HL-60 (cell line): ENCODE data around the gene RAD18.

Source experiments
- CTCF ChIP-seq: IDR thresholded peaks from one replicate; pipeline ENCODE4 v1.5.1; 2011; ENCODE audit warnings: low read length, control low read depth, inconsistent platforms; ENCODE audit not compliant: insufficient read depth
- POLR2AphosphoS5 ChIP-seq: IDR thresholded peaks from 2 replicates; pipeline ENCODE4 v1.6.1; 2012; ENCODE audit warnings: low read depth
- SPI1 ChIP-seq: IDR thresholded peaks from 2 replicates; pipeline ENCODE4 v1.6.1; 2012; ENCODE audit warnings: low read depth, mild to moderate bottlenecking, borderline replicate concordance
- TF ChIP-seq, protein P1 (sequence below): IDR thresholded peaks from 2 replicates; pipeline ENCODE4 v1.6.1; 2012; ENCODE audit warnings: low read depth; ENCODE audit not compliant: insufficient replicate concordance

- TF ChIP-seq CTCF = no peak
- no peak for TF ChIP-seq POLR2AphosphoS5
- TF ChIP-seq, protein P1, sequence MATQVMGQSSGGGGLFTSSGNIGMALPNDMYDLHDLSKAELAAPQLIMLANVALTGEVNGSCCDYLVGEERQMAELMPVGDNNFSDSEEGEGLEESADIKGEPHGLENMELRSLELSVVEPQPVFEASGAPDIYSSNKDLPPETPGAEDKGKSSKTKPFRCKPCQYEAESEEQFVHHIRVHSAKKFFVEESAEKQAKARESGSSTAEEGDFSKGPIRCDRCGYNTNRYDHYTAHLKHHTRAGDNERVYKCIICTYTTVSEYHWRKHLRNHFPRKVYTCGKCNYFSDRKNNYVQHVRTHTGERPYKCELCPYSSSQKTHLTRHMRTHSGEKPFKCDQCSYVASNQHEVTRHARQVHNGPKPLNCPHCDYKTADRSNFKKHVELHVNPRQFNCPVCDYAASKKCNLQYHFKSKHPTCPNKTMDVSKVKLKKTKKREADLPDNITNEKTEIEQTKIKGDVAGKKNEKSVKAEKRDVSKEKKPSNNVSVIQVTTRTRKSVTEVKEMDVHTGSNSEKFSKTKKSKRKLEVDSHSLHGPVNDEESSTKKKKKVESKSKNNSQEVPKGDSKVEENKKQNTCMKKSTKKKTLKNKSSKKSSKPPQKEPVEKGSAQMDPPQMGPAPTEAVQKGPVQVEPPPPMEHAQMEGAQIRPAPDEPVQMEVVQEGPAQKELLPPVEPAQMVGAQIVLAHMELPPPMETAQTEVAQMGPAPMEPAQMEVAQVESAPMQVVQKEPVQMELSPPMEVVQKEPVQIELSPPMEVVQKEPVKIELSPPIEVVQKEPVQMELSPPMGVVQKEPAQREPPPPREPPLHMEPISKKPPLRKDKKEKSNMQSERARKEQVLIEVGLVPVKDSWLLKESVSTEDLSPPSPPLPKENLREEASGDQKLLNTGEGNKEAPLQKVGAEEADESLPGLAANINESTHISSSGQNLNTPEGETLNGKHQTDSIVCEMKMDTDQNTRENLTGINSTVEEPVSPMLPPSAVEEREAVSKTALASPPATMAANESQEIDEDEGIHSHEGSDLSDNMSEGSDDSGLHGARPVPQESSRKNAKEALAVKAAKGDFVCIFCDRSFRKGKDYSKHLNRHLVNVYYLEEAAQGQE = no peak
- no peak for TF ChIP-seq SPI1
Observed at GRCh38 chr3:8985876-8986275, 22.6 kb upstream of the RAD18 start.
